Activated gamma-delta T cell treated with anti-CD3 and anti-CD28 coated beads, Interleukin-2, amount 50 U/mL, for 16 hours (primary cell): ENCODE results near the gene ZDHHC11B.
"Not testable (repeated sequence)": the region's sequence is repeated elsewhere in the genome, so short reads cannot be mapped to it uniquely, and the experiment has no call there.

Experiments used
- DNase-seq: peaks from one replicate; pipeline ENCODE4 v3.0.0-alpha.2; 2020; ENCODE audit warnings: low read depth

ZDHHC11B gene

GRCh38 chr5:766666-767431 lies 17.7 kb downstream of the ZDHHC11B start:
- DNase-seq, result no peak

- no peak for DNase-seq
These were observed 18.4 kb downstream of the ZDHHC11B start for GRCh38 chr5:765948-766631.

- DNase-seq, result no peak
These were observed 20.3 kb downstream of the ZDHHC11B start for GRCh38 chr5:763998-764781.

GRCh38 chr5:763397-763796 lies 21.1 kb downstream of the ZDHHC11B start:
- no peak for DNase-seq

- DNase-seq, result not testable (repeated sequence)
These were observed 21.5 kb downstream of the ZDHHC11B start for GRCh38 chr5:762996-763395.

- DNase-seq, result no peak
These were observed 22.4 kb downstream of the ZDHHC11B start for GRCh38 chr5:761854-762710.

- no peak for DNase-seq
These were observed 23.3 kb downstream of the ZDHHC11B start for GRCh38 chr5:761059-761771.

- no peak for DNase-seq
These were observed 24.0 kb downstream of the ZDHHC11B start for GRCh38 chr5:760363-761058.

- no peak for DNase-seq
These were observed 24.7 kb downstream of the ZDHHC11B start for GRCh38 chr5:759781-760362.

- DNase-seq, result no peak
These were observed 25.3 kb downstream of the ZDHHC11B start for GRCh38 chr5:759111-759751.

GRCh38 chr5:758698-759053 lies 25.9 kb downstream of the ZDHHC11B start:
- no peak for DNase-seq

GRCh38 chr5:757931-758697 lies 26.4 kb downstream of the ZDHHC11B start:
- DNase-seq, result no peak

- no peak for DNase-seq
These were observed 27.1 kb downstream of the ZDHHC11B start for GRCh38 chr5:757346-757930.

GRCh38 chr5:756865-757345 lies 27.6 kb downstream of the ZDHHC11B start:
- no peak for DNase-seq

- DNase-seq, result no peak
These were observed 28.4 kb downstream of the ZDHHC11B start for GRCh38 chr5:756171-756570.

GRCh38 chr5:754143-754632 lies 30.3 kb downstream of the ZDHHC11B start:
- DNase-seq, result not testable (repeated sequence)

- not testable (repeated sequence) for DNase-seq
These were observed 30.9 kb downstream of the ZDHHC11B start for GRCh38 chr5:753567-754142.
